ENCODE data around the gene ZSWIM1. TPM values are rescaled to one million over a fixed set of nuclear protein-coding genes. Genes with fewer than 3 reads are reported as not detected.
A peak's percentile ranks its signal among the peaks of the same experiment; 100 is the strongest.

The ZSWIM1 gene
- total and polyA plus RNA-seq, 2 of the 13 experiments (the other 11 are each of a cell fraction or from before 2014, with no cell fraction given), result 9.5 to 11.7 TPM

DNA sequence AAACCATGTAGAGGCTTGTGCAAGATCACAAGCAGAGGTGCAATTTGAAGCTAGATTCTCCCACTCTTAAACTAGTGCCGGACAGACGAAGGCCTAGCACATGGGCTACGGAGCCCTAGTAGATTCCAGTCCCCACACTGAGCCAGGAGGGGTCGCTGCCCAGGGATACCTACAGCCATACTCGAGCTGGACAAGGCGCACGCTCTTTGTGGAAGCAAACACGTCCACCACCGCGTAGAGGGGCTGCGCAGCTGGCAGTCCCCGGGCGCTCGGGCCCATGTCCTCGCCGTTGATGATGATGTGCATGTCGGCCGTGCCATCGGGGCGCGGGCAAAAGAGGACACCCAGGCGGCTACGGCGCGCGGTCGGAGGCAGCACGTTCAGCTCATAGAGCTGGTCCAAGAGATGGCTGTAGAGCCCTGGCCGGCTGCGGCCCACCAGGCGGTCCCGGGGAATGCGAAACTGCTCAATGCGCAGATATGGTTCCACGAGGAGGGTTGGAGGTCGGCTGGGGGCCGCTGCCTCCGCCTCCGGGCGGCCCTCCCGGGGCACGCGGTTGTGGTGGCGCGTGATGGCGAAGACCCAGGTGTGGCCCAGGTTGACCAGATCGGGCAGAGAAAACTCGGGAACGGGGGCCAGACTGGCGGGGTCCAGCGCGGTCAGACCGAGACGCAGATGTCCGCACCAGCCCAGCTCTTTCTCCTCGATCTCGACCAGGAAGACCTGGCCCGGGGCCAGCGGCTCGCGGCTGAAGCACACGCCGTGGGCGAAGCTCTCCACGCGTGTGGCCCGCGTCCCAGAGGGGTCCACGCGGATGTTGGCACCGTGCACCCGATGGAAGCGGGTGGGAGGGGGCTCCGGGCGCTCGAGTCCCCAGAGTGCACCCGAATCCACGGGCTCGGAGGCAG lies 9.3 kb downstream of the ZSWIM1 start (continued):
- TF ChIP-seq, protein P1, sequence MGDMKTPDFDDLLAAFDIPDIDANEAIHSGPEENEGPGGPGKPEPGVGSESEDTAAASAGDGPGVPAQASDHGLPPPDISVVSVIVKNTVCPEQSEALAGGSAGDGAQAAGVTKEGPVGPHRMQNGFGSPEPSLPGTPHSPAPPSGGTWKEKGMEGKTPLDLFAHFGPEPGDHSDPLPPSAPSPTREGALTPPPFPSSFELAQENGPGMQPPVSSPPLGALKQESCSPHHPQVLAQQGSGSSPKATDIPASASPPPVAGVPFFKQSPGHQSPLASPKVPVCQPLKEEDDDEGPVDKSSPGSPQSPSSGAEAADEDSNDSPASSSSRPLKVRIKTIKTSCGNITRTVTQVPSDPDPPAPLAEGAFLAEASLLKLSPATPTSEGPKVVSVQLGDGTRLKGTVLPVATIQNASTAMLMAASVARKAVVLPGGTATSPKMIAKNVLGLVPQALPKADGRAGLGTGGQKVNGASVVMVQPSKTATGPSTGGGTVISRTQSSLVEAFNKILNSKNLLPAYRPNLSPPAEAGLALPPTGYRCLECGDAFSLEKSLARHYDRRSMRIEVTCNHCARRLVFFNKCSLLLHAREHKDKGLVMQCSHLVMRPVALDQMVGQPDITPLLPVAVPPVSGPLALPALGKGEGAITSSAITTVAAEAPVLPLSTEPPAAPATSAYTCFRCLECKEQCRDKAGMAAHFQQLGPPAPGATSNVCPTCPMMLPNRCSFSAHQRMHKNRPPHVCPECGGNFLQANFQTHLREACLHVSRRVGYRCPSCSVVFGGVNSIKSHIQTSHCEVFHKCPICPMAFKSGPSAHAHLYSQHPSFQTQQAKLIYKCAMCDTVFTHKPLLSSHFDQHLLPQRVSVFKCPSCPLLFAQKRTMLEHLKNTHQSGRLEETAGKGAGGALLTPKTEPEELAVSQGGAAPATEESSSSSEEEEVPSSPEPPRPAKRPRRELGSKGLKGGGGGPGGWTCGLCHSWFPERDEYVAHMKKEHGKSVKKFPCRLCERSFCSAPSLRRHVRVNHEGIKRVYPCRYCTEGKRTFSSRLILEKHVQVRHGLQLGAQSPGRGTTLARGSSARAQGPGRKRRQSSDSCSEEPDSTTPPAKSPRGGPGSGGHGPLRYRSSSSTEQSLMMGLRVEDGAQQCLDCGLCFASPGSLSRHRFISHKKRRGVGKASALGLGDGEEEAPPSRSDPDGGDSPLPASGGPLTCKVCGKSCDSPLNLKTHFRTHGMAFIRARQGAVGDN (CRISPR knock-in tag; IDR thresholded peaks at IDR 0.05), result peak; percentile 88
- TF ChIP-seq NFRKB (IDR thresholded peaks at IDR 0.05) (no peak), NRL (CRISPR knock-in tag; IDR thresholded peaks at IDR 0.05; ENCODE audit: borderline replicate concordance) (no peak; the same call in 1 of the 2 replicates), TBP (CRISPR knock-in tag; IDR thresholded peaks at IDR 0.05) (no peak), PHF5A (CRISPR knock-in tag; IDR thresholded peaks at IDR 0.05; ENCODE audit: low read depth, unreplicated experiment) (peak; percentile 61), ARNT2 (CRISPR knock-in tag; IDR thresholded peaks at IDR 0.05; ENCODE audit: low read depth) (no peak), RARA (CRISPR knock-in tag; IDR thresholded peaks at IDR 0.05) (peak; percentile 67), SSRP1 (CRISPR knock-in tag; IDR thresholded peaks at IDR 0.05) (0 out of 2 replicates have a peak, but pooled peaks have one; percentile 31), ZNF557 (CRISPR knock-in tag; IDR thresholded peaks at IDR 0.05) (0 out of 2 replicates have a peak, but pooled peaks have one; percentile 69)
- TF ChIP-seq, protein P2, sequence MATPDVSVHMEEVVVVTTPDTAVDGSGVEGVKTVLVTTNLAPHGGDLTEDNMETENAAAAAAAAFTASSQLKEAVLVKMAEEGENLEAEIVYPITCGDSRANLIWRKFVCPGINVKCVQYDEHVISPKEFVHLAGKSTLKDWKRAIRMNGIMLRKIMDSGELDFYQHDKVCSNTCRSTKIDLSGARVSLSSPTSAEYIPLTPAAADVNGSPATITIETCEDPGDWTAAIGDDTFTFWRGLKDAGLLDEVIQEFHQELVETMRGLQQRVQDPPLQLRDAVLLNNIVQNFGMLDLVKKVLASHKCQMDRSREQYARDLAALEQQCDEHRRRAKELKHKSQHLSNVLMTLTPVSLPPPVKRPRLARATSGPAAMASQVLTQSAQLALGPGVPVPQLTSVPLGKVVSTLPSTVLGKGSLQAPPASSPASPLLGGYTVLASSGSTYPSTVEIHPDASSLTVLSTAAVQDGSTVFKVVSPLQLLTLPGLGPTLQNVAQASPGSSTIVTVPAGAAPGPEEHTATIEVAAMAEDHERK (CRISPR knock-in tag; IDR thresholded peaks at IDR 0.05; ENCODE audit: low read depth), result no peak
- TF ChIP-seq, protein P3, sequence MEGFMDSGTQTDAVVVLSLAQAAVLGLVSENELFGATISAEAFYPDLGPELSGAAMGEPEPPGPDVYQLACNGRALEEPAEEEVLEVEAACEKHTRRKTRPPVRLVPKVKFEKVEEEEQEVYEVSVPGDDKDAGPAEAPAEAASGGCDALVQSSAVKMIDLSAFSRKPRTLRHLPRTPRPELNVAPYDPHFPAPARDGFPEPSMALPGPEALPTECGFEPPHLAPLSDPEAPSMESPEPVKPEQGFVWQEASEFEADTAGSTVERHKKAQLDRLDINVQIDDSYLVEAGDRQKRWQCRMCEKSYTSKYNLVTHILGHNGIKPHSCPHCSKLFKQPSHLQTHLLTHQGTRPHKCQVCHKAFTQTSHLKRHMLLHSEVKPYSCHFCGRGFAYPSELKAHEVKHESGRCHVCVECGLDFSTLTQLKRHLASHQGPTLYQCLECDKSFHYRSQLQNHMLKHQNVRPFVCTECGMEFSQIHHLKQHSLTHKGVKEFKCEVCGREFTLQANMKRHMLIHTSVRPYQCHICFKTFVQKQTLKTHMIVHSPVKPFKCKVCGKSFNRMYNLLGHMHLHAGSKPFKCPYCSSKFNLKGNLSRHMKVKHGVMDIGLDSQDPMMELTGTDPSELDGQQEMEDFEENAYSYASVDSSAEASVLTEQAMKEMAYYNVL (CRISPR knock-in tag; IDR thresholded peaks at IDR 0.05; ENCODE audit: borderline replicate concordance), result peak; percentile 84; the same call in 1 of the 2 replicates
- TF ChIP-seq, protein P4, sequence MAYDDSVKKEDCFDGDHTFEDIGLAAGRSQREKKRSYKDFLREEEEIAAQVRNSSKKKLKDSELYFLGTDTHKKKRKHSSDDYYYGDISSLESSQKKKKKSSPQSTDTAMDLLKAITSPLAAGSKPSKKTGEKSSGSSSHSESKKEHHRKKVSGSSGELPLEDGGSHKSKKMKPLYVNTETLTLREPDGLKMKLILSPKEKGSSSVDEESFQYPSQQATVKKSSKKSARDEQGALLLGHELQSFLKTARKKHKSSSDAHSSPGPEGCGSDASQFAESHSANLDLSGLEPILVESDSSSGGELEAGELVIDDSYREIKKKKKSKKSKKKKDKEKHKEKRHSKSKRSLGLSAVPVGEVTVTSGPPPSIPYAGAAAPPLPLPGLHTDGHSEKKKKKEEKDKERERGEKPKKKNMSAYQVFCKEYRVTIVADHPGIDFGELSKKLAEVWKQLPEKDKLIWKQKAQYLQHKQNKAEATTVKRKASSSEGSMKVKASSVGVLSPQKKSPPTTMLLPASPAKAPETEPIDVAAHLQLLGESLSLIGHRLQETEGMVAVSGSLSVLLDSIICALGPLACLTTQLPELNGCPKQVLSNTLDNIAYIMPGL (CRISPR knock-in tag; IDR thresholded peaks at IDR 0.05; ENCODE audit: borderline replicate concordance in 1 of 2, low read depth in 1 of 2), result peak; percentile 96 to 99
- TF ChIP-seq, protein P5, sequence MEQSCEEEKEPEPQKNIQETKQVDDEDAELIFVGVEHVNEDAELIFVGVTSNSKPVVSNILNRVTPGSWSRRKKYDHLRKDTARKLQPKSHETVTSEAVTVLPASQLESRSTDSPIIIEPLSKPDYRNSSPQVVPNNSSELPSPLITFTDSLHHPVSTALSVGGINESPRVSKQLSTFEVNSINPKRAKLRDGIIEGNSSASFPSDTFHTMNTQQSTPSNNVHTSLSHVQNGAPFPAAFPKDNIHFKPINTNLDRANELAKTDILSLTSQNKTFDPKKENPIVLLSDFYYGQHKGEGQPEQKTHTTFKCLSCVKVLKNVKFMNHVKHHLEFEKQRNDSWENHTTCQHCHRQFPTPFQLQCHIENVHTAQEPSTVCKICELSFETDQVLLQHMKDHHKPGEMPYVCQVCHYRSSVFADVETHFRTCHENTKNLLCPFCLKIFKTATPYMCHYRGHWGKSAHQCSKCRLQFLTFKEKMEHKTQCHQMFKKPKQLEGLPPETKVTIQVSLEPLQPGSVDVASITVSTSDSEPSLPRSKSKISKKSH (CRISPR knock-in tag; IDR thresholded peaks at IDR 0.05; ENCODE audit: borderline replicate concordance), result peak; percentile 58; the same call in 1 of the 2 replicates
- TF ChIP-seq, protein P6, sequence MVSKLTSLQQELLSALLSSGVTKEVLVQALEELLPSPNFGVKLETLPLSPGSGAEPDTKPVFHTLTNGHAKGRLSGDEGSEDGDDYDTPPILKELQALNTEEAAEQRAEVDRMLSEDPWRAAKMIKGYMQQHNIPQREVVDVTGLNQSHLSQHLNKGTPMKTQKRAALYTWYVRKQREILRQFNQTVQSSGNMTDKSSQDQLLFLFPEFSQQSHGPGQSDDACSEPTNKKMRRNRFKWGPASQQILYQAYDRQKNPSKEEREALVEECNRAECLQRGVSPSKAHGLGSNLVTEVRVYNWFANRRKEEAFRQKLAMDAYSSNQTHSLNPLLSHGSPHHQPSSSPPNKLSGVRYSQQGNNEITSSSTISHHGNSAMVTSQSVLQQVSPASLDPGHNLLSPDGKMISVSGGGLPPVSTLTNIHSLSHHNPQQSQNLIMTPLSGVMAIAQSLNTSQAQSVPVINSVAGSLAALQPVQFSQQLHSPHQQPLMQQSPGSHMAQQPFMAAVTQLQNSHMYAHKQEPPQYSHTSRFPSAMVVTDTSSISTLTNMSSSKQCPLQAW (CRISPR knock-in tag; IDR thresholded peaks at IDR 0.05), result peak; percentile 92
